HUES48 (cell line): ENCODE results near the gene PRR16.
A peak's percentile ranks its signal among the peaks of the same experiment; 100 is the strongest.
"Not testable (repeated sequence)": the region's sequence is repeated elsewhere in the genome, so short reads cannot be mapped to it uniquely, and the experiment has no call there.

Source experiments
- H3K27ac ChIP-seq: one replicate; pipeline ENCODE4 v1.7.0; 2013; ENCODE audit warnings: low read depth, low read length, inconsistent platforms
- H3K27me3 ChIP-seq: 2 replicates; pipeline ENCODE4 v1.6.1; 2013; ENCODE audit warnings: mild to moderate bottlenecking, low read length; ENCODE audit not compliant: control insufficient read depth, insufficient read depth
- H3K36me3 ChIP-seq: 2 replicates; pipeline ENCODE4 v1.6.1; 2013; ENCODE audit warnings: low read length; ENCODE audit not compliant: control insufficient read depth, insufficient read depth
- H3K4me1 ChIP-seq: 2 replicates; pipeline ENCODE4 v1.6.1; 2013; ENCODE audit warnings: mild to moderate bottlenecking, low read length; ENCODE audit not compliant: control insufficient read depth, insufficient read depth
- H3K4me3 ChIP-seq: 2 replicates; pipeline ENCODE4 v1.5.1; 2013; ENCODE audit warnings: mild to moderate bottlenecking, low read depth, low read length
- H3K9ac ChIP-seq: 2 replicates; pipeline ENCODE4 v1.6.1; 2013; ENCODE audit warnings: mild to moderate bottlenecking, low read depth, low read length, moderate library complexity
- H3K9me3 ChIP-seq: 2 replicates; pipeline ENCODE4 v1.6.1; 2013; ENCODE audit warnings: low read length; ENCODE audit not compliant: control insufficient read depth, insufficient read depth

PRR16 gene

GRCh38 chr5:120463991-120464626 is at the start of gene PRR16:
TSS of gene PRR16 (plus strand) at chr5:120464300.
- Histone ChIP-seq H3K27me3 (peaks cover 50% of the 10 kb centered on the region), H3K4me3 (peak within 1 kb of the TSS; percentile 70), H3K9me3 (no peaks in the 10 kb centered on the region), H3K36me3 (no peaks in the 10 kb centered on the region), H3K4me1 (0 out of 2 replicates have a peak, but pooled peaks cover 14% of the 10 kb centered on the region), H3K9ac (peak within 1 kb of the TSS; percentile 32; the same call in 1 of the 2 replicates), H3K27ac (no peak within 1 kb of the TSS)

- Histone ChIP-seq H3K9ac (no peak overlapping the region), H3K4me1 (peaks cover 5% of the 10 kb centered on the region; the same call in 1 of the 2 replicates), H3K36me3 (no peaks in the 10 kb centered on the region), H3K4me3 (no peak overlapping the region), H3K27me3 (no peaks in the 10 kb centered on the region), H3K27ac (no peak overlapping the region), H3K9me3 (no peaks in the 10 kb centered on the region; the same call in 1 of the 2 replicates)
Measured at GRCh38 chr5:120415985-120416384, 48.1 kb upstream of the PRR16 start.

- no peaks in the 10 kb centered on the region for H3K9me3 ChIP-seq
- no peaks in the 10 kb centered on the region for H3K36me3 ChIP-seq
- no peak overlapping the region for H3K4me3 ChIP-seq
- H3K27ac ChIP-seq: no peak overlapping the region
- H3K9ac ChIP-seq: no peak overlapping the region
- peaks cover 5% of the 10 kb centered on the region; the same call in 1 of the 2 replicates for H3K4me1 ChIP-seq
- H3K27me3 ChIP-seq: no peaks in the 10 kb centered on the region
Measured at GRCh38 chr5:120419127-120419526, 45.0 kb upstream of the PRR16 start.

- H3K36me3 ChIP-seq, H3K9me3 ChIP-seq, H3K4me3 ChIP-seq, H3K27ac ChIP-seq, H3K4me1 ChIP-seq, H3K9ac ChIP-seq, H3K27me3 ChIP-seq: not testable (repeated sequence)
Measured at GRCh38 chr5:120426633-120427275, 37.3 kb upstream of the PRR16 start.

GRCh38 chr5:120430572-120430971 is 33.5 kb upstream of the PRR16 start:
- Histone ChIP-seq H3K9me3 (no peaks in the 10 kb centered on the region), H3K27ac (no peak overlapping the region), H3K36me3 (no peaks in the 10 kb centered on the region), H3K4me3 (no peak overlapping the region), H3K27me3 (no peaks in the 10 kb centered on the region), H3K4me1 (no peaks in the 10 kb centered on the region), H3K9ac (no peak overlapping the region)

- Histone ChIP-seq H3K36me3 (no peaks in the 10 kb centered on the region), H3K9me3 (no peaks in the 10 kb centered on the region)
Measured at GRCh38 chr5:120432861-120433260, 31.2 kb upstream of the PRR16 start.

GRCh38 chr5:120435129-120435528 is 29.0 kb upstream of the PRR16 start:
- no peak overlapping the region for H3K9ac ChIP-seq
- no peaks in the 10 kb centered on the region for H3K9me3 ChIP-seq
- no peak overlapping the region for H3K4me3 ChIP-seq
- no peaks in the 10 kb centered on the region for H3K27me3 ChIP-seq
- H3K4me1 ChIP-seq: no peaks in the 10 kb centered on the region
- H3K27ac ChIP-seq: no peak overlapping the region
- no peaks in the 10 kb centered on the region for H3K36me3 ChIP-seq

More at GRCh38 chr5:120432861-120433260, 31.2 kb upstream of the PRR16 start:
- no peak overlapping the region for H3K27ac ChIP-seq
- H3K9ac ChIP-seq: no peak overlapping the region
- no peaks in the 10 kb centered on the region for H3K27me3 ChIP-seq
- no peak overlapping the region for H3K4me3 ChIP-seq
- H3K4me1 ChIP-seq: no peaks in the 10 kb centered on the region

- Histone ChIP-seq H3K27ac (no peak overlapping the region), H3K4me3 (no peak overlapping the region), H3K9me3 (no peaks in the 10 kb centered on the region), H3K4me1 (no peaks in the 10 kb centered on the region), H3K9ac (no peak overlapping the region), H3K27me3 (no peaks in the 10 kb centered on the region), H3K36me3 (no peaks in the 10 kb centered on the region)
Measured at GRCh38 chr5:120436996-120437395, 27.1 kb upstream of the PRR16 start.

- no peak overlapping the region for H3K4me3 ChIP-seq
- no peak overlapping the region for H3K9ac ChIP-seq
- no peaks in the 10 kb centered on the region for H3K9me3 ChIP-seq
- no peak overlapping the region for H3K27ac ChIP-seq
- H3K4me1 ChIP-seq: peaks cover 14% of the 10 kb centered on the region; the same call in 1 of the 2 replicates
- H3K36me3 ChIP-seq: no peaks in the 10 kb centered on the region
- H3K27me3 ChIP-seq: no peaks in the 10 kb centered on the region
Measured at GRCh38 chr5:120442694-120443093, 21.4 kb upstream of the PRR16 start.

GRCh38 chr5:120443607-120444006 is 20.5 kb upstream of the PRR16 start:
- Histone ChIP-seq H3K4me3 (no peak overlapping the region), H3K9me3 (no peaks in the 10 kb centered on the region), H3K27ac (no peak overlapping the region), H3K27me3 (no peaks in the 10 kb centered on the region), H3K4me1 (peaks cover 14% of the 10 kb centered on the region; the same call in 1 of the 2 replicates), H3K36me3 (no peaks in the 10 kb centered on the region), H3K9ac (no peak overlapping the region)

GRCh38 chr5:120446068-120446492 is 18.0 kb upstream of the PRR16 start:
- Histone ChIP-seq H3K9ac (no peak overlapping the region), H3K27ac (no peak overlapping the region), H3K4me3 (no peak overlapping the region), H3K9me3 (no peaks in the 10 kb centered on the region), H3K36me3 (no peaks in the 10 kb centered on the region), H3K27me3 (no peaks in the 10 kb centered on the region), H3K4me1 (peaks cover 14% of the 10 kb centered on the region; the same call in 1 of the 2 replicates)
